GM18508 (cell line): ENCODE measurements around the gene SDK1.

Experiments used
- ATAC-seq: cut with Tn5 transposase; IDR thresholded peaks from one replicate; pipeline ENCODE4 v1.9.1; 2021; ENCODE audit warnings: moderate number of reproducible peaks; ENCODE audit not compliant: insufficient read depth, unreplicated experiment

Gene SDK1

DNA sequence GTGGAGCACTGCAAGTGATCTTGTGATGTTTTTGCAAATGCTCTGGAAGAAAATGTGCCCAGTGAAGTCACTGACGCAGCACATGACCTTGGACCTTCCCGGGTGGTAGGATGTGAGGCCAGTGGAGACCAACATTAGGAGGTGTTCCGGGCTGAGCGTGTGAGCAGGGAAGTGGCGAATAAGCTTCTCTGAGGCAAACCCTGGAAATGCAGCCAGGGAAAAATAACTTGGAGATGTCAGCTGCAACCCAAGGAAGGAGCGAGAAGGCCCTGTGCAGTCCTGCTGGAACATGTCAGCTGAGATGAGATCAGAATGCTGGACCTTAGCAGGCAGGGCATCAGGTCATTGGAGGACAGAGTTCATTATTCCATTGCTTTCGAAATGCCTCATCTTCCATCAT lies 18.6 kb upstream of the SDK1 start:
- no peak for ATAC-seq

DNA sequence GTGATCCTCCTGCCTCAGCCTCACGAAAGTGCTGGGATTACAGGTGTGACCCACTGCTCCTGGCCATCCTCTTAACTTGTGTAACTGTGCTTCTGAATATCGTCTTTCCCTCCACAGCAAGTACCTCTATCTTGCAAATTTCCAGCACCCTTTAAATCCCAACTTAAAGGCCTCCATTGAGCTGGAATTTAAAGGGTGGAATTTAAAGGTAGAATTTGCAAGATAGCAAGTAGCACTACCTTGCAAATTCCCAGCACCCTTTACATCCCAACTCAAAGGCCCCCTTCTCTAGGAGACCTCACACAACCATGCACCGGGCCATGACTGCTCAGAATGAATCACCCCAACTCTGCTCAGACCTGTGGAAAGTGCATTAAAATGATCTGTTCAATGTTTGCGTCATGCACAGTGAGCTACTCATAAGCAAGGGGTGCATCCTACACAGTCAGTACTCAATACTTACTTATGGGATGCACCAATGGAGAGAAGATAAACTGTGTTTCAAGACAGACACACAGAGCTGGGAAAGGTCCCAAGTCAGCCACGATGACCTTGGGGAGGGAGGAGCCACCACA lies 17.8 kb upstream of the SDK1 start:
- ATAC-seq = no peak

- no peak for ATAC-seq
Observed at GRCh38 chr7:3285652-3286051, 15.4 kb upstream of the SDK1 start.

DNA sequence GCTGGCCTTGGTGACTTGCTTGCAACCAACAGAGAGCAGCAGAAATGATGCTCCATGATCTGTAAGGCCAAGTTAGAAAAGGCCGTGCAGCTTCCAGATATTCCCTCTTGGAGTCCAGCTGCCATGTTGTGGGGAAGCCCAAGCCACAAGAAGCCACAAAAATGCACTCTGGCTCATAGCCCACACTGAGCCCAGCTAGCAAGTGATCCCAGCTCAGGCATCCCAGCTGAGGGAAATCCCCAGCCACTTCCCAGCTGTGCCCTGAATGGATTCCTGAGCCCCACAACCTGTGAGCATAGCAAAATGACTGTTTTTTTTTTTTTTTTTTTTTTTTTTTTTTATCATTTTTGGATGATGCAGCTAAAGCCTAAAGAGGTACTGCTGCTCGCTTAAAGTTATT lies 11.1 kb upstream of the SDK1 start:
- ATAC-seq = no peak

GRCh38 chr7:3292694-3293093 lies 8.4 kb upstream of the SDK1 start:
- no peak for ATAC-seq

- no peak for ATAC-seq
Observed at GRCh38 chr7:3294432-3295100, 6.5 kb upstream of the SDK1 start.

DNA sequence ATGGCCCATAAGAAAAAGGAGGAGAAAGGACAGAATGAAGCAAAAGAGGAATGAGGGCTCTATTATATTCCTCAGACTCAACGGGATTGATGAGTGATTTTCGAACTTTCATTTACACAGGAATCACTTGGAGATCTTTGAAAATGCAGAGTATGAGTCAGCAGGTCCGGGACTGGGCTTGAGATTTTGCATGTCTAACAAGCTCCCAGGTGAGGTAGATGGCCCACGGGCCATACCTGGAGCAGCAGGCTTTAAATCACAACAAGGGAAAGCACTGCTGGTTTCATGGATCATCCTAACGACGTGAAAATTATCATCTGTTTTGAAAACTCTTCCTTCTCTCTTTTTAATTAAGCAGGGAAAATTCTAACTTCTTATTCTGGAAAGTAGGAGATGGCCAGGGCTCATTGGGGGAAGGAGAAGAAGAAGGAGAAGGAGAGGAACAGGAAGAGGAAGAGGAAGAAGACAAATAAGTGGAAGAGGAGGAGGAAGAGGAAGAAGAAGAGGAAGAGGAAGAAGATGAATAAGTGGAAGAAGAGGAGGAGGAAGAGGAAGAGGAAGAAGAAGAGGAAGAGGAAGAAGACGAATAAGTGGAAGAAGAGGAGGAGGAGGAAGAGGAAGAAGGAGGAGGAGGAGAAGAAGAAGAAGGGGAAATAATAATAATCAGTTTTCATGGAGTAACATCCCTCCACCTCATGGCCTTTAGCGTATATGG lies 3.8 kb upstream of the SDK1 start:
- ATAC-seq = no peak

DNA sequence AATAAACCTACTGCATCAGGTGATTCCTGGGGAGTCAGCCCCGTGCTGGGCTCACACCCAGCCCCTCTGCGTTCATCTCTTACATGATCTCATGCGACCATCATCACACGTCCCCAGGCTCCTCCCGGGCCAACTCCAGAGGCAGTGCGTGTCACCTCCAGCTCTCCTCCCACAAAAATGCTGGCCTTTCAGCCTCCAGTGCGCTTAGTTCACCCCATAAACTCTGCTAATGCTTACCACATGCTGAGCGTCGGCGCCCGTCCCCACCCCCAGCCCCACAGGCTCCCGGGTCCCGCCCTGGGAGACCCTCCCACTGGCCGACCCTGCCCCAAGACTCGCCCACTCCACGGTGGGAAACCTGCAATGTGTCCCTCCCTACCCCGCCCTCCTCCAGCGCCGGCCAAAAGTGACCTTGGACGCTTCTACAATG lies 816 bp upstream of the SDK1 start:
- ATAC-seq = no peak

DNA sequence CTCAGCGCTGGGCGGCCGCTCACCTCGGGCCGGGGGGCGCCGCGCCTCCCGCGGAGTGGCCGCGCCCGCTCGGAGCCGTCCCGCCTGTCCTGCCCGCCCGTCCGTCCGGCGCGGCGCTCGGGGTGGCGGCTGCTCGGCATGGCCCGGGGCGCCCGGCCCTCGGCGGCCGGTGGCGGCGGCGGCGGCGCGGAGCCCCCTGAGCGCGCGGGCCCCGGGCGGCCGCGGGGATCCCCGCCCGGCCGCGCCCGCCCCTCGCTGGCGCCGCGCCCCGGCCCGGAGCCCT lies 338 bp downstream of the SDK1 start:
- ATAC-seq = no peak

DNA sequence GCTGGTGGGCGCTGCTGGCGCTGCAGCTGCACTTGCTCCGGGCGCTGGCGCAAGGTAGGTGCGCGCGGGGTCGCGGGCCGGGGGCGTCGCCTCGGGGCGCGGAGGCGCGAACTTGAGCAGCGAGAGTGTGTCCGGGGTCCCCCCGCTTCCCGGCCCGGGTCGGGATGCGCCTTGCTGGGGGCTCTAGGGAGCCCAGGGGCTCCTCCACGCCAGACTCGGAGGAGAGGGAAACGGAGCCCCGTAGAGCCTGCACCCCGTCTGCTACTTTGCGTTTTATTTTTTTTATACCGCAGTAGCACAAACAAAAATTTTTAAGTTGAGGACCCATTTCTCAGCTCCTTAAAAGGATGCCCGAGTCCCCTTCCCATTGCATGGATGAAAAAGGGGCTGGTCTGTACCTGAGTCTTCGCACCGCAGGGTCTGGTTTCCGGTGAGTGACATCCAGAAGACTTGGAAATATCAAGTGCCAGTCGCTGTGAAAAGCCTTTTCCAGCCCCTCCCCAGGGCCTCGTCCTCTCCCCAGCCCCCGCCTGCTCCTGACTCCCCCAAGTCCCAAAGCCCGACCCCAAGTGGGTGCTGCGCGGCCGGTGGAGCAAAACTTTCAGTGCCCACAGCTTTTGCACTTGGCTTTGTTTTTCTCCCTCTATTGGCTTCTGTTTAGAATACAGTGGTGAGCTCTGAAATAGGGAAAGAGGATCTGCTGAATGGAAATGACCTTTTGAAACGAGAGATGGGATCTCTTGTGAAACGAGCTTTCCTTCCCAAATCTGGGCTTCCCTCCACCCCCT lies 973 bp downstream of the SDK1 start:
- ATAC-seq = no peak

DNA sequence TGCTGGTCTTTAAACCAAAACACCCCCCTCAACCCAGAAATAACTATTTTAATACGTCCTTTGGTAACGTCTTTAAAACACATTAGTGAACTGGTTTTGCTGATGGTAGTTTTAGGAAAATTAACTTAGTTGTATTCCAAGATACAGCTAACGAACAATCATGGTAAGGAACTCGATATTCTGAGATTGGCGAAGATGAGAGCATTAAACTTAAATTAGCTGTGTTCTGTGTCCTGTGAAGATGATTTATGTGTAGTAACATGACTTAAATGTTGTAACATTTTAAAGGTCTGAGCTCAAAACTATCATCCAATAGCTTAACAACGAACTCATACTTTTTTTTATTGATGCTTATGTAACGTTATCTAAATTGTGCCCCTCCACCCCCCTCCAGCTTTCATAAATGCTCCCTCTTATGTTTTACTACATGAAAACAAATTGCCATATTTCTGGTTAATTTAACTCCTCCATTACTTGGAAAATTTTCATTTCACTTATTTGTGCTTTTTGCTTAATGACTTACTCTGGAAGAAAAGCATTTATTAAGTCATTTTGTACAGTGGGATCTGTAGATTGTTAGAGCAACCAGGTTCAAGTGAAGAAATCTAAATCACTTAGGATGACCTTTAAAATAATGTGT lies 1.7 kb downstream of the SDK1 start:
- no peak for ATAC-seq

GRCh38 chr7:3304131-3304530 lies 3.1 kb downstream of the SDK1 start:
- no peak for ATAC-seq

- ATAC-seq = no peak
Observed at GRCh38 chr7:3307435-3307834, 6.4 kb downstream of the SDK1 start.

GRCh38 chr7:3309140-3309539 lies 8.1 kb downstream of the SDK1 start:
- no peak for ATAC-seq

- no peak for ATAC-seq
Observed at GRCh38 chr7:3309956-3310355, 8.9 kb downstream of the SDK1 start.

GRCh38 chr7:3310884-3311283 lies 9.8 kb downstream of the SDK1 start:
- no peak for ATAC-seq

GRCh38 chr7:3312583-3312982 lies 11.5 kb downstream of the SDK1 start:
- ATAC-seq = no peak

- ATAC-seq = no peak
Observed at GRCh38 chr7:3318874-3319273, 17.8 kb downstream of the SDK1 start.

GRCh38 chr7:3321206-3321605 lies 20.2 kb downstream of the SDK1 start:
- no peak for ATAC-seq

GRCh38 chr7:3321745-3322144 lies 20.7 kb downstream of the SDK1 start:
- ATAC-seq = no peak

GRCh38 chr7:3326246-3326645 lies 25.2 kb downstream of the SDK1 start:
- no peak for ATAC-seq
